Stomach smooth muscle (tissue), 2 donors: ENCODE results near the gene B4GALT6.

Experiments
- H3K27ac ChIP-seq: one replicate; pipeline ENCODE4 v1.7.0; 2013; ENCODE audit warnings: mild to moderate bottlenecking, low read length, inconsistent platforms
- H3K27me3 ChIP-seq, 2 donors: one replicate each; pipeline ENCODE4 v1.7.0; 2013; ENCODE audit warnings: low read length in 2 of 2; ENCODE audit not compliant: insufficient read depth in 2 of 2, control insufficient read depth in 1 of 2
- H3K36me3 ChIP-seq, 2 donors: one replicate each; pipeline ENCODE4 v1.7.0; 2013; ENCODE audit warnings: low read length in 2 of 2; ENCODE audit not compliant: control insufficient read depth in 2 of 2, insufficient read depth in 2 of 2
- H3K4me1 ChIP-seq: one replicate; pipeline ENCODE4 v1.7.0; 2013; ENCODE audit warnings: low read length; ENCODE audit not compliant: control insufficient read depth, insufficient read depth
- H3K4me3 ChIP-seq, 2 donors: one replicate each; pipeline ENCODE4 v1.7.0; 2013; ENCODE audit warnings: low read length in 2 of 2
- H3K9ac ChIP-seq, 2 donors: one replicate each; pipeline ENCODE4 v1.7.0; 2013; ENCODE audit warnings: low read length in 2 of 2, mild to moderate bottlenecking in 1 of 2
- H3K9me3 ChIP-seq, 2 donors: one replicate each; pipeline ENCODE4 v1.7.0; 2013; ENCODE audit warnings: low read length in 2 of 2; ENCODE audit not compliant: control insufficient read depth in 2 of 2
- donor health status: healthy.
- donor health status: Pancreatic carcinoma.

B4GALT6 gene

DNA sequence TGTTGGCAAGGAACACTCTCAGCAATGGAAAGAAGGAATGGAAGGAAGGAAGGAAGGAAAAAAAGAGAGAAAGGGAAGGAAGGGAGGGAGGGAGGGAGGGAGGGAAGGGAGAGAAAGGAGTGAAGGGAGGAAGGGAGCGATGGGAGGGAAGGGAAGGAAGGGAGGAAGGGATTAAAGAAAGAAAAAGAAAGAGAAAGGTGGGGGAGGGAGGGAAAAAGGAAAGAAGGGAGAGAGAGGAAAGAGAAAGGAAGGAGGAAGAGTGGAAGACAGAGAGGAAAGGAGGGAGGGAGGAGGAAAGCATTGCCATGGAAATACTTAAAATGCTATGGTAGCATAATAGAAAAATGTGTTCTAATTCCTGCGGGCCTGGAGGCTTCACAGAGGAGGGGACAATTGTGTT lies 70.3 kb downstream of the B4GALT6 start:
- no peaks in the 10 kb centered on the region for H3K36me3 ChIP-seq
- H3K4me1 ChIP-seq, result no peaks in the 10 kb centered on the region
- H3K9ac ChIP-seq, result no peak overlapping the region
- H3K27me3 ChIP-seq, result no peaks in the 10 kb centered on the region
- H3K9me3 ChIP-seq, result no peaks in the 10 kb centered on the region
- H3K4me3 ChIP-seq, result no peak overlapping the region
- no peak overlapping the region for H3K27ac ChIP-seq

DNA sequence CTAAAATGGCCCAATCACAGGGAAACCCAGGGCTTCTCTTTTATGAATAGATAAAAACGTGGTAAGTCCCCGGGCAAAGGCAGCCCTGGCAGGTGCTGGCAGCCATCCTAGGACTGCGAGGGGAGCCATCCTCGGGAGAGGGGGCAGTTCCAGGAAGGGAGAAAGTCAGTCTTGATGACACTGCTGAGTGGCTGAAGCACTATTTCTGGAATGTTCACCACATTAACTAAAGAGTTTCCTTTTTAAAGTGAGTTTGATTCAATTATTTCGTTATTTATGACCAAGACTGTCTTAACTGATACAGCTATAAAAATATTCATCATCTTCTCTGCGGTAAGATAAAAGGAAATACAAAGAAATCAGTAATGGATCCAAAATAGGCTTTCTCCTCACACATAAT lies 72.3 kb downstream of the B4GALT6 start:
- no peaks in the 10 kb centered on the region for H3K9me3 ChIP-seq
- H3K27ac ChIP-seq, result no peak overlapping the region
- H3K27me3 ChIP-seq, result no peaks in the 10 kb centered on the region
- H3K4me3 ChIP-seq, result no peak overlapping the region
- no peaks in the 10 kb centered on the region for H3K36me3 ChIP-seq
- no peaks in the 10 kb centered on the region for H3K4me1 ChIP-seq
- H3K9ac ChIP-seq, result no peak overlapping the region

DNA sequence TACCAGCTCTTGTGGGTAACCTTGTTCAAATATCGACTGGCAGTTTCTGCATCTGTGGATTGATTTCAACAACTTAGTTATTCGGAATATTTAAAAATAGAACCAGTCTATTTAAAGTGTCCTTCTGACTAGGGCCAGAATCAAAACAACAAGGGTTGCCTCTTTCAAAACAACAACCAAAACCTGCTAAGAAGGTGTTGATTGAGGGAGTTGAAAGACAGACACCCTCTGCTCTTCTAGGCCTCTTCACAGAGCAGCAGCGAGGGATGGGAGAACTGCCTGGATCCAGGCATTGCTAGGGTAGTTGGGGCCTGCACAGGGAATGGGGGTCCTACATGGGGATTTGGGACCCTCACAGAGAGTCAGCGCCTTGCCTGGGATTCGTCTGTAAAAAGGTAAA lies 72.9 kb downstream of the B4GALT6 start:
- Histone ChIP-seq H3K9ac (no peak overlapping the region), H3K9me3 (no peaks in the 10 kb centered on the region), H3K36me3 (no peaks in the 10 kb centered on the region), H3K27ac (no peak overlapping the region), H3K27me3 (no peaks in the 10 kb centered on the region), H3K4me3 (no peak overlapping the region), H3K4me1 (no peaks in the 10 kb centered on the region)

DNA sequence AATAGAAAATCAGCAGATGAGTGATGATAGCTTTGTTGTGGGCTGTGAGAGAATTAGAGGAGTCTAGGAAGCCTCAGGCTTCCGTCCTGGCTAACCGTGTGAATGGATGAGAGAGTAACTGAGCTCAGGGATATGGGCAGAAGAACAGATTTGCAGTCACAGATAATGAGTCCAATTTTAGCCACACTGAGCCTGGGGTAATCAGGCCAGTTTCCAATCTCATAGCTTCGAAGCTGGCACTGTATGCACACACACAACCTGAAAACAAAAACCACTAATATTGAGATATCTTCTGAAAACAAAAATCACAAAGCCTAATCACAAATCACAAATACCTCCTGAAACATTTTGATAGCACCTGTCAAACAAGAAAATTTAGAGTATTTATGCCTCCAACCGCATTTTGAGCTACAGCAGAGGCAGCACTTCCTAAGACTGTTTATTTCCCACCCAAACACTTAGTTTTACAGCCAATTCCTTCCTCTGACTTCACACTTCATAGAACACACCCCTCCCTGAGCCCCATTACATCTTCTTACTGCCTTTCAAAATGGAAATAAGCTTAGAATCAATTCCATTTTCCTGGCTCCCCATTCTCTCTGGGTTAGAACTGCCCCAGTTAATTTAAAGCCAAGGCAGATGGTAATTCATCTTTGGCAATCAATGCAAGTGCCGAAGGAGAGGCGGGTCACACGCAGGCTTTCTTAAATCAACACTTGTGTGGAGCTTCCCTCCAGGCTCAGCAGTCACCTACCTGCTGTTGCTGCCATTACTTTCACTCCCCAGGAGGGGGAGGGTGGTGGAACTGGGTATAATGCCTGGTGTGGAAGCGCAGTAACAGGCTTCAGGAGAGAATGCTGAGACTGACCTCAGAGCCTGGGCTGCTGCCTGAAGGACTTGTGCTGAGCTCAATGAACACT lies 73.8 kb downstream of the B4GALT6 start:
- Histone ChIP-seq H3K27ac (no peak overlapping the region), H3K36me3 (no peaks in the 10 kb centered on the region)

DNA sequence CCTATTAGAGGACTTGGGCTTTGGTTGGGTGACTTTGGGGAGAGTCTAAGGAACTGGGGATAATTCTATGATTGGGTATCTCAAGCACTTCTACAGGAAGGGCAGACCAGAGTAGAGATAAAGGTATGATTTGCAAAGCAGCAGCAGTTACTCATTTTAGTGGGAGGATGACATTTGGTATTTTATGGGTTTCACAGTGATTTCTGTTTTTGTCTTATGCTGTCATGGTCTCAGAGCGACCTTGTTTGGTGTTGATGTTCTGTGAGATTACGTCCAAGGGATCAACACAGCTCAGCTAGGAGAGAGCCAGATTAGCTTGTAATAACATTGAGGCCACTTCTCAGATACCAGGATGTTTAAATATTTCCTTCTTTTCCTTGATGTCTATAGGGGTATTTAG lies 74.5 kb downstream of the B4GALT6 start:
- Histone ChIP-seq H3K9ac (no peak overlapping the region), H3K36me3 (no peaks in the 10 kb centered on the region), H3K9me3 (no peaks in the 10 kb centered on the region), H3K4me3 (no peak overlapping the region), H3K27ac (no peak overlapping the region), H3K27me3 (no peaks in the 10 kb centered on the region), H3K4me1 (no peaks in the 10 kb centered on the region)

More for the DNA sequence above, 73.8 kb downstream of the B4GALT6 start:
- Histone ChIP-seq H3K9me3 (no peaks in the 10 kb centered on the region), H3K4me1 (no peaks in the 10 kb centered on the region), H3K27me3 (no peaks in the 10 kb centered on the region), H3K9ac (no peak overlapping the region), H3K4me3 (no peak overlapping the region)

DNA sequence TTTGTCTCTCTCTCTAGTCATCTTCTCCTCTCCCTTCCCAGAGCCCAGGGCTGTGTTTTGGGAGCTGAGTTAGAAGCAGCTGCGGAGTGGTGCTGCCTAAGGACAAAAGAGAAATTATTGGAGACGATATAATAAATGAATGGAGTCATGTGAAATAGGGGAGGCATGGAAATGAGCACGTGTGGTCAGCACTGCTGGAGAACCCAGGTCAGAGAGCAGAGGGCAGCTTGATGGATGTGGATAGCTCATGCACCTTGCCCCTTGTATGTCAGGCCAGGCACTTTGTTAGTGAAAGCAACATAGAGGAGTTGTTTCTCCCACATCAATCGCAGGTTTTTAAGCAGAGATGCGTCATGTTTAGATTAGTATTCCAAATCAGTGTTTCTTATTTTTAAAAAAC lies 77.0 kb downstream of the B4GALT6 start:
- no peaks in the 10 kb centered on the region for H3K36me3 ChIP-seq
- no peaks in the 10 kb centered on the region for H3K9me3 ChIP-seq

DNA sequence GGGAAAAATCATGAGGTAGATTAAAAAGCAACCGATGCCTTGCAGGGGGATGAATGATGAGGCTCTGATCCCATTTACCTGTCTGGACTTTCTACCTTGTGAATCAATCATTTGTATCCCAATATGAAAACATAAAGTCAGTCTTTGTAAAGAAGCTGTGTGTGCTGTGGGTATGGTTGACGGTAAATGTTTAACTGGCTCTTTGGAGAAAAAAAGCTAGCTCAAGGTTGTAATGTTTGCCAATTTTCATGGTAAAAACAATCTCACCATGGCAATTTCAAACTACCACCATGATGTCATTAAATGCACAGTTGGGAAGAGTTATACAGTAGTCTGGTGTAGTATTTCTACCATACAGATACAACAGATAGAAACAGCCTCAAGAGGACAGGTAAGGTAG lies 78.1 kb downstream of the B4GALT6 start:
- no peak overlapping the region for H3K9ac ChIP-seq
- H3K27ac ChIP-seq, result no peak overlapping the region
- no peak overlapping the region for H3K4me3 ChIP-seq
- no peaks in the 10 kb centered on the region for H3K4me1 ChIP-seq
- no peaks in the 10 kb centered on the region for H3K36me3 ChIP-seq
- no peaks in the 10 kb centered on the region for H3K9me3 ChIP-seq
- H3K27me3 ChIP-seq, result no peaks in the 10 kb centered on the region

More for the DNA sequence above, 77.0 kb downstream of the B4GALT6 start:
- H3K4me3 ChIP-seq, result no peak overlapping the region
- no peak overlapping the region for H3K27ac ChIP-seq
- H3K9ac ChIP-seq, result no peak overlapping the region
- H3K4me1 ChIP-seq, result no peaks in the 10 kb centered on the region
- no peaks in the 10 kb centered on the region for H3K27me3 ChIP-seq

DNA sequence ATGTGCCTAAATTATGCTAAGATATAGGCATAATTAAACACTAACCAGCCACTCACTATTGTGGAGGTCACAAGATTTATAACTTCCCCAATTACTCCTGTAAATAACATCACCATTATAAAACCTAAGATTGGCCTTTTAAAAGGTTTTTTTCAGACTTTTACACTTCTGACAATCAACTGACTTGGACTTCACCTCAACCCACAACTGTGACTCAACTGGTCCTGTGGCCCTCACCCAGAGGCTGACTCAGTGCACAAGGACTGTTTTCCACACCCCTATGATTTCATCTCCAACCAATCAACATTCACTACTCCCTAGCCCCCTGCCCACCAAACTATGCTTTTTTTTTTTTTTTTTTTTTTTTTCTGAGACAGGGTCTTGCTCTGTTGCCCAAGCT lies 81.1 kb downstream of the B4GALT6 start:
- Histone ChIP-seq H3K4me1 (no peaks in the 10 kb centered on the region), H3K9ac (no peak overlapping the region), H3K4me3 (no peak overlapping the region), H3K9me3 (no peaks in the 10 kb centered on the region), H3K27me3 (no peaks in the 10 kb centered on the region), H3K27ac (no peak overlapping the region), H3K36me3 (no peaks in the 10 kb centered on the region)

DNA sequence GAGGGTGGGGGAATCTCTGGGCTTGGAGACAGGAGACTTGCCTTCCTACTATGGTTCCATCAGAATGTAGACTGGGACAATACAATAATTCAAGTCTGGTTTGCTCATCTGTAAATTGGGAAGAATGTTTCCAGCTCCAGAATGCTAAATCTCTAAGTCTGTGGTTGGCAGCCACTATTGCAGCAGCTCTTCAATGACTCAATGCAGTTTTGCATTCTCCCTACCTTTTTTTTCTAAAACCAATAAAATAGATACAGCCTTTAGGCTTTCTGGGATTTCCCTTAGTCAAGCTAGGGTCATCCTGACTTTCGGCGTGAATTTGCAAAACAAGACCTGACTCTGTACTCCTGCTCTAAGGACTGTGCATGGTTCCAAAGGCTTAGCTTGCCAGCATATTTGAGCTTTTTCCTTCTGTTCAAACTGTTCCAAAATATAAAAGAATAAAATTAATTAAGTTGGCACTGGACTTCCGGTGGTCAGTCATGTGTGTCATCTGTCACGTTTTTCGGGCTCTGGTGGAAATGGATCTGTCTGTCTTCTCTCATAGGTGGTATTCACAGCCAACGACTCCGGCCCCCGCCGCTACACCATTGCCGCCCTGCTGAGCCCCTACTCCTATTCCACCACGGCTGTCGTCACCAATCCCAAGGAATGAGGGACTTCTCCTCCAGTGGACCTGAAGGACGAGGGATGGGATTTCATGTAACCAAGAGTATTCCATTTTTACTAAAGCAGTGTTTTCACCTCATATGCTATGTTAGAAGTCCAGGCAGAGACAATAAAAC lies 86.2 kb downstream of the B4GALT6 start:
- H3K27ac ChIP-seq, result no peak overlapping the region
- H3K4me1 ChIP-seq, result no peaks in the 10 kb centered on the region
- H3K9ac ChIP-seq, result no peak overlapping the region
- no peaks in the 10 kb centered on the region for H3K27me3 ChIP-seq
- H3K9me3 ChIP-seq, result peaks cover 0 to 2% of the 10 kb centered on the region in 2 donors
- H3K36me3 ChIP-seq, result no peaks in the 10 kb centered on the region
- no peak overlapping the region for H3K4me3 ChIP-seq

DNA sequence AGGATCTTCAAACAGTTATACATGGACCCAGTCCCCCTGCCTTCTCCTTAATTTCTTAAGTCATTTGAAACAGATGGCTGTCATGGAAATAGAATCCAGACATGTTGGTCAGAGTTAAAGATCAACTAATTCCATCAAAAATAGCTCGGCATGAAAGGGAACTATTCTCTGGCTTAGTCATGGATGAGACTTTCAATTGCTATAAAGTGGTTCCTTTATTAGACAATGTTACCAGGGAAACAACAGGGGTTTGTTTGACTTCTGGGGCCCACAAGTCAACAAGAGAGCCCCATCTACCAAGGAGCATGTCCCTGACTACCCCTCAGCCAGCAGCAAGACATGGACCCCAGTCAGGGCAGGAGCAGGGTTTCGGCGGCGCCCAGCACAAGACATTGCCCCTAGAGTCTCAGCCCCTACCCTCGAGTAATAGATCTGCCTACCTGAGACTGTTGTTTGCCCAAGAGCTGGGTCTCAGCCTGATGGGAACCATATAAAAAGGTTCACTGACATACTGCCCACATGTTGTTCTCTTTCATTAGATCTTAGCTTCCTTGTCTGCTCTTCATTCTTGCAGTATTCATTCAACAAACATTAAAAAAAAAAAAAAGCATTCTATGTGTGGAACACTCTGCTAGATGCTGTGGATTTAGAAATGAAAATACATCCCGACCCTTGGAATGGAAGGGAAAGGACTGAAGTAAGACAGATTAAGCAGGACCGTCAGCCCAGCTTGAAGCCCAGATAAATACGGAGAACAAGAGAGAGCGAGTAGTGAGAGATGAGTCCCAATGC lies 88.1 kb downstream of the B4GALT6 start:
- Histone ChIP-seq H3K9ac (no peak overlapping the region), H3K36me3 (no peaks in the 10 kb centered on the region), H3K9me3 (peaks cover 0 to 2% of the 10 kb centered on the region in 2 donors), H3K4me1 (no peaks in the 10 kb centered on the region), H3K27me3 (no peaks in the 10 kb centered on the region), H3K27ac (no peak overlapping the region), H3K4me3 (no peak overlapping the region)
